ENCODE results near the gene NPB.

Gene NPB

GRCh38 chr17:81859906-81860755, 41.9 kb upstream of the NPB start, which contains the start of gene P4HB:
Gene P4HB, minus strand, starts transcription at chr17:81860535. Its CDS starts 64 bp downstream, at chr17:81860471.
- DNase-seq (ENCODE audit: extremely low spot score): peak; percentile 97
- CTCF ChIA-PET: no interaction called here
- POLR2A ChIA-PET: interaction anchor here (0.6 to 1.9 kb wide), 14 partner anchors 7 to 163 kb away, joined by 3 to 11 read pairs (median 4); partner anchors contain the start of genes CENPX, LRRC45, MCRIP1 and MRPL12
- TF ChIP-seq FOXM1 (IDR thresholded peaks at IDR 0.05; ENCODE audit: borderline replicate concordance) (peak; percentile 81), ARNT (IDR thresholded peaks at IDR 0.05) (no peak)

- peak; percentile 98 for DNase-seq (ENCODE audit: extremely low spot score)
- POLR2A ChIA-PET: interaction anchor here (0.6 to 1.9 kb wide), 7 partner anchors 8 to 56 kb away, joined by 3 to 11 read pairs (median 9); partner anchors contain the start of genes MCRIP1 and PPP1R27
- no peak for TF ChIP-seq FOXA1 (IDR thresholded peaks at IDR 0.05)
- TF ChIP-seq SP1 (IDR thresholded peaks at IDR 0.05): no peak
- peak; percentile 41 for TF ChIP-seq PKNOX1 (IDR thresholded peaks at IDR 0.05)
- peak; percentile 95 for TF ChIP-seq L3MBTL2 (conservative IDR thresholded peaks at IDR 0.05)
- peak; percentile 74; the same call in 1 of the 2 replicates for TF ChIP-seq LEF1 (IDR thresholded peaks at IDR 0.05; ENCODE audit: borderline replicate concordance)
- no peak for TF ChIP-seq ARNT (IDR thresholded peaks at IDR 0.05)
- peak; percentile 26; the same call in 1 of the 2 replicates for TF ChIP-seq ELF4 (IDR thresholded peaks at IDR 0.05)
- TF ChIP-seq CTBP1 (IDR thresholded peaks at IDR 0.05; ENCODE audit: borderline replicate concordance): no peak
- CTCF ChIA-PET: no interaction called here
These were observed 41.1 kb upstream of the NPB start for GRCh38 chr17:81860756-81861568.

- TF ChIP-seq HDGF (IDR thresholded peaks at IDR 0.05; ENCODE audit: borderline replicate concordance) (no peak), FOXM1 (IDR thresholded peaks at IDR 0.05; ENCODE audit: borderline replicate concordance) (no peak), TARDBP (IDR thresholded peaks at IDR 0.05) (no peak), SP1 (IDR thresholded peaks at IDR 0.05) (no peak), ARNT (IDR thresholded peaks at IDR 0.05) (no peak), ZNF384 (IDR thresholded peaks at IDR 0.05) (no peak), L3MBTL2 (conservative IDR thresholded peaks at IDR 0.05) (no peak), LEF1 (IDR thresholded peaks at IDR 0.05; ENCODE audit: borderline replicate concordance) (no peak), PKNOX1 (IDR thresholded peaks at IDR 0.05) (no peak), CTBP1 (IDR thresholded peaks at IDR 0.05; ENCODE audit: borderline replicate concordance) (no peak), ELF4 (IDR thresholded peaks at IDR 0.05) (no peak)
- CTCF ChIA-PET: no interaction called here
- POLR2A ChIA-PET: interaction anchor here (1.2 to 1.4 kb wide), 3 partner anchors 11 to 149 kb away, joined by 3 to 7 read pairs (median 5); partner anchors contain the start of gene MCRIP1
These were observed 38.8 kb upstream of the NPB start for GRCh38 chr17:81863123-81863675.

GRCh38 chr17:81863833-81864768, 37.9 kb upstream of the NPB start:
- CTCF ChIA-PET: no interaction called here
- TF ChIP-seq ZNF384 (IDR thresholded peaks at IDR 0.05) (no peak), CTBP1 (IDR thresholded peaks at IDR 0.05; ENCODE audit: borderline replicate concordance) (no peak), BHLHE40 (IDR thresholded peaks at IDR 0.05; ENCODE audit: borderline replicate concordance) (no peak), ELF4 (IDR thresholded peaks at IDR 0.05) (no peak), PKNOX1 (IDR thresholded peaks at IDR 0.05) (no peak), NFRKB (IDR thresholded peaks at IDR 0.05) (no peak), HDGF (IDR thresholded peaks at IDR 0.05; ENCODE audit: borderline replicate concordance) (no peak; the same call in 1 of the 2 replicates), ARNT (IDR thresholded peaks at IDR 0.05) (no peak), FOXA1 (IDR thresholded peaks at IDR 0.05) (no peak), SUZ12 (IDR thresholded peaks at IDR 0.05) (no peak), FOXM1 (IDR thresholded peaks at IDR 0.05; ENCODE audit: borderline replicate concordance) (no peak), FOXK2 (IDR thresholded peaks at IDR 0.05) (no peak), SP1 (IDR thresholded peaks at IDR 0.05) (no peak)
- DNase-seq (ENCODE audit: extremely low spot score): no peak
- POLR2A ChIA-PET: interaction anchor here (1.2 to 1.4 kb wide), 3 partner anchors 12 to 150 kb away, joined by 3 to 7 read pairs (median 5); partner anchors contain the start of gene MCRIP1

More at GRCh38 chr17:81863123-81863675, 38.8 kb upstream of the NPB start:
- no peak for DNase-seq (ENCODE audit: extremely low spot score)

GRCh38 chr17:81865358-81865732, 36.7 kb upstream of the NPB start:
- no peak for TF ChIP-seq ARNT (IDR thresholded peaks at IDR 0.05)
- TF ChIP-seq FOXA1 (IDR thresholded peaks at IDR 0.05): no peak
- TF ChIP-seq L3MBTL2 (conservative IDR thresholded peaks at IDR 0.05): no peak
- no peak for TF ChIP-seq FOXK2 (IDR thresholded peaks at IDR 0.05)
- no peak for TF ChIP-seq PKNOX1 (IDR thresholded peaks at IDR 0.05)
- TF ChIP-seq BHLHE40 (IDR thresholded peaks at IDR 0.05; ENCODE audit: borderline replicate concordance): no peak
- CTCF ChIA-PET: interaction anchor here (1.1 kb wide), 1 partner anchor 27 kb away, joined by 3 read pairs; no protein-coding TSS in a partner anchor
- DNase-seq (ENCODE audit: extremely low spot score): no peak
- POLR2A ChIA-PET: interaction anchor here (1.0 to 1.8 kb wide), 3 partner anchors 22 to 162 kb away, joined by 3 to 6 read pairs (median 3); partner anchors contain the start of genes MCRIP1 and MRPL12
